BLaER1 treated with 17β-estradiol and CSF1 and Interleukin-3, amounts not matched to agents 10 nM and 100 nM (cell line): ENCODE measurements around the gene TSPO.
A peak's percentile ranks its signal among the peaks of the same experiment; 100 is the strongest.

Source experiments
- H3K27ac ChIP-seq, 11 experiments: shearing (Covaris generic); formaldehyde crosslinking; 2 replicates each; pipeline ENCODE4 v1.8.1; 2022
- H3K27me3 ChIP-seq, 11 experiments: shearing (Covaris generic); formaldehyde crosslinking; 2 replicates each; pipeline ENCODE4 v1.8.1; 2022
- H3K36me3 ChIP-seq, 11 experiments: shearing (Covaris generic); formaldehyde crosslinking; 2 replicates each; pipeline ENCODE4 v1.8.1; 2022
- H3K4me1 ChIP-seq, 10 experiments: shearing (Covaris generic); formaldehyde crosslinking; 2 replicates each; pipeline ENCODE4 v1.8.1; 2022
- H3K4me2 ChIP-seq, 11 experiments: shearing (Covaris generic); formaldehyde crosslinking; 2 replicates each; pipeline ENCODE4 v1.8.1; 2022
- H3K4me3 ChIP-seq, 10 experiments: shearing (Covaris generic); formaldehyde crosslinking; 2 replicates each; pipeline ENCODE4 v1.8.1; 2022
- H3K9ac ChIP-seq, 11 experiments: shearing (Covaris generic); formaldehyde crosslinking; 2 replicates each; pipeline ENCODE4 v1.8.1; 2022
- H3K9me3 ChIP-seq, 11 experiments: shearing (Covaris generic); formaldehyde crosslinking; replicated peaks in 1 of 11; 2 replicates each; pipeline ENCODE4 v1.8.1; 2022
- H4K20me1 ChIP-seq, 11 experiments: shearing (Covaris generic); formaldehyde crosslinking; 2 replicates each; pipeline ENCODE4 v1.8.1; 2022
- Cebpa-rat ChIP-seq, 11 experiments: shearing (Covaris generic); IDR thresholded peaks; 2 replicates each; pipeline ENCODE4 v1.8.1; 2022

TSPO gene

DNA sequence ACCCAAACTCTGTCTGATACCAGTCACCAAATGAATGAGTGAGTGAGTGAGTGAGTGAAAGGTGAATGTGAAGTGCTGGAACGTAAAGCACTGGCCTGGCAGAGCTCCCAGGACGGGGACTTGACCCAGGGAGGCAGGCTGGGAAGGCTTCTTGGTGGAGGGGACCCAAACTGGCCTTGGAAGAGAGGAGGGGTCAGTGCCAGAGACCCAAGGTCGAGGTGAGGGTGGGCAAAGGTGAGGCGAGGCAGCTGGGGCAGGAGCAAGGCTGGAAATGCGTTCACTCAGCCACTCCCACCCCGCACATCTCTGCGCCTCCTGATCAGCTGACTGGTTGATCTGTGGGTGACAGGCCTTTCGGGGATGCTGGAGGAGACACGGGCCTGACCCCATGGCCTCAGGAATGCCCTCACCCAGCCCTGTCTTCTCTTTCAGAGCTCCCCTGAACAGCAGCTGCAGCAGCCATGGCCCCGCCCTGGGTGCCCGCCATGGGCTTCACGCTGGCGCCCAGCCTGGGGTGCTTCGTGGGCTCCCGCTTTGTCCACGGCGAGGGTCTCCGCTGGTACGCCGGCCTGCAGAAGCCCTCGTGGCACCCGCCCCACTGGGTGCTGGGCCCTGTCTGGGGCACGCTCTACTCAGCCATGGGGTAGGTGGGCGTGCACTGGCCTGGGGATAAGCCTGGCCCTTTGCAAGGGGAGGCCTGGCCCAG is 7.6 kb downstream of the TSPO start:
- H4K20me1 ChIP-seq = peaks cover 80 to 100% (median 95%) of the 10 kb centered on the region in 11 experiments
- TF ChIP-seq Cebpa-rat (IDR thresholded peaks at IDR 0.05) = no peak
- peak overlapping the region in 10 of 11 experiments; percentile 16 to 75 (median 58); a peak in 17 of 22 replicates for H3K4me2 ChIP-seq
- no peaks in the 10 kb centered on the region for H3K9me3 ChIP-seq
- peak overlapping the region in 9 of 11 experiments; percentile 18 to 64 (median 42); a peak in 14 of 22 replicates for H3K27ac ChIP-seq
- H3K27me3 ChIP-seq = no peaks in the 10 kb centered on the region
- H3K36me3 ChIP-seq = peaks cover 33 to 92% (median 72%) of the 10 kb centered on the region in 11 experiments
- peaks cover 68 to 91% (median 79%) of the 10 kb centered on the region in 10 experiments for H3K4me1 ChIP-seq
- H3K9ac ChIP-seq = peak overlapping the region in 9 of 11 experiments; percentile 11 to 54 (median 21); a peak in 12 of 22 replicates
- no peak overlapping the region for H3K4me3 ChIP-seq

- no peaks in the 10 kb centered on the region for H3K9me3 ChIP-seq
Measured at GRCh38 chr22:43159484-43160178, 8.3 kb downstream of the TSPO start.

DNA sequence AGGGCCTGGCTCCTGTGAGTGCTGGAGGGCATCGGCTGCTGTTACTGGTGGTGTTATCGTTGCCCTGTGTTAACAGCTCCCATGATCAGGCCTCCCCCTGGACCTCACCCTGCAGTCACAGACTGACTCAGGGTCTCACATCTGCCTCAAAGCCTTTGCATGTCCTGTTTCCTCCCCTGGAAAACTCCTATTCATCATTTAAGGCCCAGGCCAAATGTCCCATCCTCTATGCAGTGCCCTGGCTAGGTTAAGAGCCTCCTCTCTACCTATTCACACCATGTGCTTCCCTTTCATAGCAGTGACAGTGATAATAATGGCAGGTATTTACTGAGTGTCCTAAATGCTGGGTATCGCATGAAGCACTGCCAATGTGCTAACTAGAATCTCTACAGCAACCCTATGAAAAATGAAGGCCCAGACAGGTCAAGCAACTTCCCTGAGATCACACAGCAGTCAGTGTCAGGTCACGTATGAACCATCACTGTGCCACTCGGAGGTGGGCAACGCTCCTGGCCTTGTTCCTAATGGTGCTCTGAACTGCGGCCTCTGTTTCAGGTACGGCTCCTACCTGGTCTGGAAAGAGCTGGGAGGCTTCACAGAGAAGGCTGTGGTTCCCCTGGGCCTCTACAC is 9.3 kb downstream of the TSPO start:
- no peaks in the 10 kb centered on the region for H3K9me3 ChIP-seq
- no peaks in the 10 kb centered on the region for H3K27me3 ChIP-seq
- H3K4me3 ChIP-seq = no peak overlapping the region
- peak overlapping the region in 5 of 11 experiments; percentile 18 to 64 (median 62); a peak in 2 of 22 replicates for H3K27ac ChIP-seq
- peak overlapping the region in 2 of 11 experiments; percentile 3 to 23; a peak in 1 of 22 replicates for H3K9ac ChIP-seq
- H3K4me2 ChIP-seq = 0 out of 22 replicates have a peak overlapping the region, but pooled peaks of 1 of the 11 experiments have one; percentile 58
- H3K4me1 ChIP-seq = peaks cover 66 to 91% (median 78%) of the 10 kb centered on the region in 10 experiments
- H4K20me1 ChIP-seq = peaks cover 74 to 100% (median 94%) of the 10 kb centered on the region in 11 experiments
- peaks cover 33 to 78% (median 61%) of the 10 kb centered on the region in 11 experiments for H3K36me3 ChIP-seq
- TF ChIP-seq Cebpa-rat (IDR thresholded peaks at IDR 0.05) = no peak

More at GRCh38 chr22:43159484-43160178, 8.3 kb downstream of the TSPO start:
- Histone ChIP-seq H3K36me3 (peaks cover 33 to 88% (median 70%) of the 10 kb centered on the region in 11 experiments), H3K27ac (peak overlapping the region in 8 of 11 experiments; percentile 18 to 64 (median 45); a peak in 13 of 22 replicates), H3K4me2 (peak overlapping the region in 9 of 11 experiments; percentile 16 to 75 (median 59); a peak in 17 of 22 replicates), H4K20me1 (peaks cover 84 to 100% (median 99%) of the 10 kb centered on the region in 11 experiments), H3K4me3 (no peak overlapping the region), H3K9ac (peak overlapping the region in 7 of 11 experiments; percentile 3 to 41 (median 23); a peak in 9 of 22 replicates), H3K4me1 (peaks cover 68 to 91% (median 79%) of the 10 kb centered on the region in 10 experiments), H3K27me3 (no peaks in the 10 kb centered on the region)
- peak in 2 of 11 experiments; percentile 12 to 37; a peak in 2 of 22 replicates for TF ChIP-seq Cebpa-rat (IDR thresholded peaks at IDR 0.05)

DNA sequence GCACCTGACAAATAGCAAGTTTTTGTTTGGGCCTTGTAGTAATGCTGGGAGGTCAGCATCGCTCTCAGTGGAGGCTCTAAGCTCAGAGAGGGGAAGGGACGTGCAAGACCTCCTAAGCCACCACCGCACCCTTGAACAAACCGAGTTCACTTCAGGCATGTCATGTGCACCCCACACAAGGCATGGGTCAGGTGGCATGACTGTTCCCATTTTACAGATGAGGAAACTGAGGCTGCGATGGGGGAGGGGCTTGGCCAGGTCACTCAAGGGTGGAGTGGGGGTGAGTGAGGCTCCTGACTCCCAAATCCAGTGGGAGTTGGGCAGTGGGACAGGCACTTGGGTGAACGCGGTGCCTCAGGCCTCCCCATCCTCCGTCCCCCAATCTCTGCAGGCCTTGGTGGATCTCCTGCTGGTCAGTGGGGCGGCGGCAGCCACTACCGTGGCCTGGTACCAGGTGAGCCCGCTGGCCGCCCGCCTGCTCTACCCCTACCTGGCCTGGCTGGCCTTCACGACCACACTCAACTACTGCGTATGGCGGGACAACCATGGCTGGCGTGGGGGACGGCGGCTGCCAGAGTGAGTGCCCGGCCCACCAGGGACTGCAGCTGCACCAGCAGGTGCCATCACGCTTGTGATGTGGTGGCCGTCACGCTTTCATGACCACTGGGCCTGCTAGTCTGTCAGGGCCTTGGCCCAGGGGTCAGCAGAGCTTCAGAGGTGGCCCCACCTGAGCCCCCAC is 11.2 kb downstream of the TSPO start:
- no peaks in the 10 kb centered on the region for H3K9me3 ChIP-seq
- H3K4me1 ChIP-seq = peaks cover 50 to 79% (median 67%) of the 10 kb centered on the region in 10 experiments
- no peaks in the 10 kb centered on the region for H3K27me3 ChIP-seq
- H4K20me1 ChIP-seq = peaks cover 58 to 99% (median 81%) of the 10 kb centered on the region in 11 experiments
- H3K9ac ChIP-seq = peak overlapping the region in 2 of 11 experiments; percentile 32; a peak in 1 of 22 replicates
- no peak for TF ChIP-seq Cebpa-rat (IDR thresholded peaks at IDR 0.05)
- no peak overlapping the region for H3K4me3 ChIP-seq
- H3K36me3 ChIP-seq = peaks cover 48 to 77% (median 63%) of the 10 kb centered on the region in 11 experiments
- peak overlapping the region; percentile 58 to 77 (median 66) for H3K4me2 ChIP-seq
- no peak overlapping the region; a peak in 1 of 22 replicates for H3K27ac ChIP-seq

- Histone ChIP-seq H3K27me3 (no peaks in the 10 kb centered on the region), H3K27ac (peak overlapping the region in 5 of 11 experiments; percentile 3 to 44 (median 31); a peak in 7 of 22 replicates), H3K4me1 (peaks cover 45 to 75% (median 63%) of the 10 kb centered on the region in 10 experiments), H3K4me3 (no peak overlapping the region; a peak in 1 of 20 replicates), H3K9me3 (no peaks in the 10 kb centered on the region), H3K36me3 (peaks cover 56 to 78% (median 70%) of the 10 kb centered on the region in 11 experiments), H3K9ac (peak overlapping the region in 9 of 11 experiments; percentile 6 to 37 (median 32); a peak in 8 of 22 replicates), H4K20me1 (peaks cover 50 to 99% (median 81%) of the 10 kb centered on the region in 11 experiments), H3K4me2 (peak overlapping the region; percentile 58 to 77 (median 66))
- no peak for TF ChIP-seq Cebpa-rat (IDR thresholded peaks at IDR 0.05)
Measured at GRCh38 chr22:43163241-43163795, 12.0 kb downstream of the TSPO start.

DNA sequence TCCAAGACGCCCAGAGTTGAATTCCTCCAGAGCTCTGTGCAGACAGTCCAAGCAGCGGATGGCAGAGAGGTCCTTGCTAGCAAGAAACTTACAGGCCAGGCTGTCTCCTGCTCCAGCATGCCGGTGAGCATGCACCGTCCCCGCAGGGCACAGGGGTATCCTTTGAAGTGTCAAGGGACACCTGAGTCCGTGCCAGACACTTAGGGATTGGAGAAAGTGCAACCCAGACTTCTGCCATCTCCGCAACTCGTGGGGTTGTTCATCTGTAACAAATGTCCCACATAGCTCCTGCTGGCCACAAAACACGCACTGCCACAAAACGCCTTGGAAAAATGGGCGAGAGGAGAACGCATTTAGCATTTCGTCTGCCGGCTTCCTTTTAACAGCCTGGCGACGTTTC is 13.3 kb downstream of the TSPO start:
- H4K20me1 ChIP-seq = peaks cover 37 to 99% (median 81%) of the 10 kb centered on the region in 11 experiments
- H3K9me3 ChIP-seq = no peaks in the 10 kb centered on the region
- H3K4me3 ChIP-seq = no peak overlapping the region
- TF ChIP-seq Cebpa-rat (IDR thresholded peaks at IDR 0.05) = no peak
- no peak overlapping the region; a peak in 1 of 22 replicates for H3K27ac ChIP-seq
- H3K9ac ChIP-seq = peak overlapping the region in 2 of 11 experiments; percentile 1 to 52; a peak in 5 of 22 replicates
- peaks cover 43 to 75% (median 62%) of the 10 kb centered on the region in 10 experiments for H3K4me1 ChIP-seq
- H3K36me3 ChIP-seq = peaks cover 53 to 78% (median 67%) of the 10 kb centered on the region in 11 experiments
- H3K4me2 ChIP-seq = peak overlapping the region; percentile 58 to 77 (median 66)
- H3K27me3 ChIP-seq = no peaks in the 10 kb centered on the region

DNA sequence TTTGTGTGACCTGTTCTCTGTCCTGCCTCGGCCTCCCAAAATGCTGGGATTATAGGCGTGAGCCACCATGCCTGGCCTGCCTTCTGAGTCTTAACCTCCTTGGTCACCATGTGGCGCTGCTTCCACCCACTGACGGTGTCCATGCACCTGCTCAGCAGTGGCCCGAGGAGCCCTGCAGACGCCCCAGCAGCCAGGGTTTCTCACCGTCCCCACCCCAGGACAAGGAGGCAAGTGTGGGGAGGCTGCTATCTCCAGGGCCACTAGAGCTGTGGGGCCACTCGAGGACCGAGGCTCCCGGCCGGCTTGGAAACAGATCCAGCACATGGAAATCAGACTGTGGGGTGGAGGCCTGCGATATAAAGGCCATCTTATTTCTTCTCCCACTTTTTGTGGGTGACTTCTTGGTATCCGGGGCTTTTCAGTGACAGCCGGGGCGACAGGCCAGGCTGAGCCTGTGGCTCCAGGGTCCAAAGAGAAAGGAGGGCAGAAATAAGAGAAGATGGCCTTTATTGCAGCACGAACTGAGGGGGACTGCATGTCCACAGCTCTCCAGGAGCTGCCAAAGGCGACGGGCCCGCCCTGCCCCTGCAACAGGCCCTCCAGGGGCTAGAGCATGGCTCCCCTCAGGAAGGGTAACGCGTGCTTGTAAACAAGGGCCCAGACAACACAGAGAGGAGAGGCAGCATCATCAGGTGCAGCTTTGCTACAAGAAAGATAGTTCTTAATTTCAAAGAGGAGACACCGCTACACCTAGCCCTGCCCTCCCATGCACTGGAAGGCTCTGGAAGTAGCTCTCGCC is 15.0 kb downstream of the TSPO start:
- Histone ChIP-seq H3K4me1 (peaks cover 43 to 70% (median 60%) of the 10 kb centered on the region in 10 experiments), H3K27me3 (no peaks in the 10 kb centered on the region), H3K9ac (no peak overlapping the region), H3K4me2 (0 out of 22 replicates have a peak overlapping the region, but pooled peaks of 1 of the 11 experiments have one; percentile 65), H3K27ac (no peak overlapping the region), H3K36me3 (peaks cover 51 to 78% (median 67%) of the 10 kb centered on the region in 11 experiments), H3K9me3 (no peaks in the 10 kb centered on the region), H4K20me1 (peaks cover 21 to 99% (median 67%) of the 10 kb centered on the region in 11 experiments), H3K4me3 (no peak overlapping the region)
- TF ChIP-seq Cebpa-rat (IDR thresholded peaks at IDR 0.05) = no peak
